ENCODE results near the gene MAN1C1.

MAN1C1 gene

GRCh38 chr1:25664357-25665199 lies 48.0 kb downstream of the MAN1C1 start:
- no peak overlapping the region for H3K4me2 ChIP-seq
- no peak overlapping the region for H2AFZ ChIP-seq (ENCODE audit: low read depth)
- no peaks in the 10 kb centered on the region for H3K36me3 ChIP-seq (ENCODE audit: insufficient read depth)
- H3K79me2 ChIP-seq (ENCODE audit: insufficient read depth, low read depth) = 0 out of 2 replicates have a peak, but pooled peaks cover 4% of the 10 kb centered on the region
- no peak overlapping the region for H3K4me3 ChIP-seq (IDR thresholded peaks at IDR 0.05; ENCODE audit: insufficient read depth, low read depth, low read length)
- no peaks in the 10 kb centered on the region for H4K20me1 ChIP-seq (ENCODE audit: insufficient read depth)
- H3K4me1 ChIP-seq (ENCODE audit: low read depth, poor library complexity, severe bottlenecking) = peaks cover 11% of the 10 kb centered on the region
- no peaks in the 10 kb centered on the region for H3K27me3 ChIP-seq (ENCODE audit: insufficient read depth, low read depth)
- TF ChIP-seq, protein P1, sequence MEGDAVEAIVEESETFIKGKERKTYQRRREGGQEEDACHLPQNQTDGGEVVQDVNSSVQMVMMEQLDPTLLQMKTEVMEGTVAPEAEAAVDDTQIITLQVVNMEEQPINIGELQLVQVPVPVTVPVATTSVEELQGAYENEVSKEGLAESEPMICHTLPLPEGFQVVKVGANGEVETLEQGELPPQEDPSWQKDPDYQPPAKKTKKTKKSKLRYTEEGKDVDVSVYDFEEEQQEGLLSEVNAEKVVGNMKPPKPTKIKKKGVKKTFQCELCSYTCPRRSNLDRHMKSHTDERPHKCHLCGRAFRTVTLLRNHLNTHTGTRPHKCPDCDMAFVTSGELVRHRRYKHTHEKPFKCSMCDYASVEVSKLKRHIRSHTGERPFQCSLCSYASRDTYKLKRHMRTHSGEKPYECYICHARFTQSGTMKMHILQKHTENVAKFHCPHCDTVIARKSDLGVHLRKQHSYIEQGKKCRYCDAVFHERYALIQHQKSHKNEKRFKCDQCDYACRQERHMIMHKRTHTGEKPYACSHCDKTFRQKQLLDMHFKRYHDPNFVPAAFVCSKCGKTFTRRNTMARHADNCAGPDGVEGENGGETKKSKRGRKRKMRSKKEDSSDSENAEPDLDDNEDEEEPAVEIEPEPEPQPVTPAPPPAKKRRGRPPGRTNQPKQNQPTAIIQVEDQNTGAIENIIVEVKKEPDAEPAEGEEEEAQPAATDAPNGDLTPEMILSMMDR (conservative IDR thresholded peaks at IDR 0.05; ENCODE audit: low read depth, low read length) = no peak
- no peak overlapping the region for H3K27ac ChIP-seq
- no peak overlapping the region for H3K9ac ChIP-seq

GRCh38 chr1:25666460-25666859 lies 49.9 kb downstream of the MAN1C1 start:
- no peaks in the 10 kb centered on the region for H4K20me1 ChIP-seq (ENCODE audit: insufficient read depth)
- no peaks in the 10 kb centered on the region for H3K36me3 ChIP-seq (ENCODE audit: insufficient read depth)
- no peak overlapping the region for H3K27ac ChIP-seq
- 0 out of 2 replicates have a peak, but pooled peaks cover 4% of the 10 kb centered on the region for H3K79me2 ChIP-seq (ENCODE audit: insufficient read depth, low read depth)
- H3K4me1 ChIP-seq (ENCODE audit: low read depth, poor library complexity, severe bottlenecking) = peaks cover 4% of the 10 kb centered on the region
- TF ChIP-seq, protein P1 (conservative IDR thresholded peaks at IDR 0.05; ENCODE audit: low read depth, low read length) = no peak
- no peak overlapping the region for H3K4me3 ChIP-seq (IDR thresholded peaks at IDR 0.05; ENCODE audit: insufficient read depth, low read depth, low read length)
- no peak overlapping the region for H3K9ac ChIP-seq
- no peak overlapping the region for H2AFZ ChIP-seq (ENCODE audit: low read depth)
- H3K4me2 ChIP-seq = no peak overlapping the region
- H3K27me3 ChIP-seq (ENCODE audit: insufficient read depth, low read depth) = no peaks in the 10 kb centered on the region

- TF ChIP-seq, protein P1 (conservative IDR thresholded peaks at IDR 0.05; ENCODE audit: low read depth, low read length) = no peak
- H3K4me3 ChIP-seq (IDR thresholded peaks at IDR 0.05; ENCODE audit: insufficient read depth, low read depth, low read length) = no peak overlapping the region
Observed at GRCh38 chr1:25668931-25669573, 52.5 kb downstream of the MAN1C1 start.

DNA sequence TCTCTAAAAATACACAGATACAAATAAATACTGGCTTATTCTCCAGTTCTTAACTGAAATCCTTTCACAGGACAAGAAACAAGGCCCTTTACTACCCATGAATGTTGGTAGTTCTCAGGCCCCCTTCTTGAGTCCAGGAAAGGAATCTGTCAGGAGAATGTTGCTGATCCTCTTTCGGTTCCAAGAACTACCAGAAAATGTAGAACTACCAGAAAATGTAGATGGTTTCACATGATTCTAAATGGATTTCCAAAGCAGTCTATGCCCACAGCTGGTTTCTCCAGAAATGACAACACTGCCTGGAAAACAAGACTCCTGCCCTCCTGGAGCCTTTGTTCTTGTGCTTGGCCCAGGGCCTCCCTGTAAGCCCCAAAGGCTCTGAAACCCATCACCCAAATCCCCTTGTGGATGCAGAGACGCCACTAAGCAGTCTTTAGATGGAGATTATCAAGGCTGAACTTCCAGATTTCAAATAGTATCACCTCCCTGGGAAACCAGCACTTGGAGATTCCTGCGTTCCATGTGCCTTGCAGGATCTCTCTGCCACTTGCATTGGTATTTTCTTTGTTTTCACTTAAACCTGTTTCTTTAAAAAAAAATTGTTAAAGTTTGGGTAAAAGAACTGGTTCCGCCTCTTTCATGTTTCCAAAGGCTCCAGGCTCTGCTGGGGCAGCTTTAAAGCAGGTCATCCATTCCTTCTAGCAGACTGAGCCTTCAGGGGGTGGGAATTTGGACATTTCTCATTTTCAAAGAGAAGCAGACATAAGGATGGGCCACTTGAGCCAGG lies 53.4 kb downstream of the MAN1C1 start:
- TF ChIP-seq, protein P1 (conservative IDR thresholded peaks at IDR 0.05; ENCODE audit: low read depth, low read length) = no peak
- Histone ChIP-seq H3K79me2 (ENCODE audit: insufficient read depth, low read depth) (0 out of 2 replicates have a peak, but pooled peaks cover 6% of the 10 kb centered on the region), H2AFZ (ENCODE audit: low read depth) (no peak overlapping the region), H3K9ac (no peak overlapping the region), H3K4me3 (IDR thresholded peaks at IDR 0.05; ENCODE audit: insufficient read depth, low read depth, low read length) (no peak overlapping the region), H3K27me3 (ENCODE audit: insufficient read depth, low read depth) (no peaks in the 10 kb centered on the region), H3K36me3 (ENCODE audit: insufficient read depth) (no peaks in the 10 kb centered on the region), H4K20me1 (ENCODE audit: insufficient read depth) (no peaks in the 10 kb centered on the region), H3K27ac (no peak overlapping the region), H3K4me1 (ENCODE audit: low read depth, poor library complexity, severe bottlenecking) (peaks cover 21% of the 10 kb centered on the region), H3K4me2 (no peak overlapping the region)

More at GRCh38 chr1:25668931-25669573, 52.5 kb downstream of the MAN1C1 start:
- Histone ChIP-seq H3K36me3 (ENCODE audit: insufficient read depth) (no peaks in the 10 kb centered on the region), H3K9ac (no peak overlapping the region), H3K79me2 (ENCODE audit: insufficient read depth, low read depth) (0 out of 2 replicates have a peak, but pooled peaks cover 6% of the 10 kb centered on the region), H3K27me3 (ENCODE audit: insufficient read depth, low read depth) (no peaks in the 10 kb centered on the region), H3K4me2 (no peak overlapping the region), H2AFZ (ENCODE audit: low read depth) (no peak overlapping the region), H3K27ac (no peak overlapping the region), H3K4me1 (ENCODE audit: low read depth, poor library complexity, severe bottlenecking) (peaks cover 11% of the 10 kb centered on the region), H4K20me1 (ENCODE audit: insufficient read depth) (no peaks in the 10 kb centered on the region)
